Vagina (tissue), 2 donors: ENCODE data around the gene MED16. TPM values are rescaled to one million over a fixed set of nuclear protein-coding genes. Genes with fewer than 3 reads are reported as not detected.

Source experiments
- DNase-seq, 2 donors: peaks; one replicate each; pipeline ENCODE4 v3.0.0-alpha.2; 2017; ENCODE audit errors: extremely low spot score in 2 of 2
- H3K27ac ChIP-seq: fragments of 200-600 bp; sonication (generic); one replicate; pipeline ENCODE4 v1.5.1; 2019
- H3K27me3 ChIP-seq: fragments of 200-600 bp; sonication (generic); one replicate; pipeline ENCODE4 v1.5.1; 2019
- H3K36me3 ChIP-seq, 2 donors: fragments of 200-600 bp; sonication (generic); one replicate each; pipeline ENCODE4 v1.5.1; 2017 to 2019
- H3K4me1 ChIP-seq: fragments of 200-600 bp; sonication (generic); one replicate; pipeline ENCODE4 v1.5.1; 2019
- H3K4me3 ChIP-seq, 2 donors: fragments of 200-600 bp; sonication (generic); 1 replicate in 1 of 2; 2 replicates in 1 of 2; pipeline ENCODE4 v1.5.1; 2016 to 2019
- H3K9me3 ChIP-seq: fragments of 200-600 bp; sonication (generic); one replicate; pipeline ENCODE4 v1.5.1; 2019
- CTCF ChIP-seq, 3 experiments: fragments of 450-650 bp in 2 of 3; fragments of 200-600 bp in 1 of 3; sonication (generic) in 1 of 3; IDR thresholded peaks; one replicate each; pipeline ENCODE4 v1.5.1; 2017 to 2019; ENCODE audit warnings: antibody characterized with exemption in 3 of 3, mild to moderate bottlenecking in 2 of 3, moderate library complexity in 2 of 3
- POLR2A ChIP-seq, 2 donors: fragments of 450-650 bp; IDR thresholded peaks; one replicate each; pipeline ENCODE4 v1.6.1; 2017; ENCODE audit warnings: antibody characterized with exemption in 2 of 2, mild to moderate bottlenecking in 2 of 2, moderate library complexity in 2 of 2
- POLR2AphosphoS5 ChIP-seq, 2 donors: sonication (generic); formaldehyde crosslinking; IDR thresholded peaks; one replicate each; pipeline ENCODE4 v1.9.0; 2017; ENCODE audit warnings: antibody characterized with exemption in 2 of 2, mild to moderate bottlenecking in 2 of 2, low read depth in 1 of 2; ENCODE audit not compliant: insufficient read depth in 1 of 2
- intact Hi-C: fragments of 100-400 bp; cut with DNase I; formaldehyde crosslinking; loops from one replicate; pipeline ENCODE4 v1.15.1; 2023
- total RNA-seq: library from RNA; depleted of rRNA; stranded (reverse); fragments of >200 nt; gene quantifications from one replicate; pipeline ENCODE4 v1.2.3, GENCODE V29; 2016

The MED16 gene
- total RNA-seq, 1 donor from 2014 or later, result 46.9 TPM

- Histone ChIP-seq H3K4me3 (no peak overlapping the region), H3K4me1 (peaks cover 50% of the 10 kb centered on the region), H3K27ac (peak overlapping the region; percentile 79), H3K27me3 (no peaks in the 10 kb centered on the region), H3K9me3 (no peaks in the 10 kb centered on the region), H3K36me3 (no peaks in the 10 kb centered on the region)
- TF ChIP-seq POLR2AphosphoS5 (IDR thresholded peaks at IDR 0.05; ENCODE audit: insufficient read depth in 1 of 2, low read depth in 1 of 2) (no peak), CTCF (IDR thresholded peaks at IDR 0.05) (no peak), POLR2A (IDR thresholded peaks at IDR 0.05) (no peak)
- DNase-seq, result no peak
- intact Hi-C loops, result no loop called here
These were observed 46.9 kb upstream of the MED16 start for GRCh38 chr19:939922-940321.

- intact Hi-C loops, result no loop called here
- H3K4me1 ChIP-seq, result peaks cover 50% of the 10 kb centered on the region
- DNase-seq, result no peak
- TF ChIP-seq POLR2A (IDR thresholded peaks at IDR 0.05) (no peak), CTCF (IDR thresholded peaks at IDR 0.05) (no peak), POLR2AphosphoS5 (IDR thresholded peaks at IDR 0.05; ENCODE audit: insufficient read depth in 1 of 2, low read depth in 1 of 2) (no peak)
- H3K9me3 ChIP-seq, result no peaks in the 10 kb centered on the region
- H3K27ac ChIP-seq, result no peak overlapping the region
- H3K27me3 ChIP-seq, result no peaks in the 10 kb centered on the region
- H3K4me3 ChIP-seq, result no peak overlapping the region
- no peaks in the 10 kb centered on the region for H3K36me3 ChIP-seq
These were observed 46.5 kb upstream of the MED16 start for GRCh38 chr19:939439-939838.

GRCh38 chr19:938233-938923 lies 45.4 kb upstream of the MED16 start:
- H3K4me1 ChIP-seq, result peaks cover 54% of the 10 kb centered on the region

GRCh38 chr19:937259-937694 lies 44.3 kb upstream of the MED16 start:
- H3K4me3 ChIP-seq, result no peak overlapping the region
- no peak for TF ChIP-seq POLR2AphosphoS5 (IDR thresholded peaks at IDR 0.05; ENCODE audit: insufficient read depth in 1 of 2, low read depth in 1 of 2)
- TF ChIP-seq POLR2A (IDR thresholded peaks at IDR 0.05), result no peak
- TF ChIP-seq CTCF (IDR thresholded peaks at IDR 0.05), result no peak
- H3K4me1 ChIP-seq, result peaks cover 59% of the 10 kb centered on the region
- no peaks in the 10 kb centered on the region for H3K27me3 ChIP-seq
- H3K9me3 ChIP-seq, result no peaks in the 10 kb centered on the region
- H3K36me3 ChIP-seq, result no peaks in the 10 kb centered on the region
- intact Hi-C loops, result no loop called here
- no peak for DNase-seq
- no peak overlapping the region for H3K27ac ChIP-seq

More at GRCh38 chr19:938233-938923, 45.4 kb upstream of the MED16 start:
- no peak for DNase-seq
- Histone ChIP-seq H3K27me3 (no peaks in the 10 kb centered on the region), H3K27ac (no peak overlapping the region), H3K9me3 (no peaks in the 10 kb centered on the region), H3K36me3 (no peaks in the 10 kb centered on the region), H3K4me3 (no peak overlapping the region)
- intact Hi-C loops, result no loop called here
- TF ChIP-seq POLR2AphosphoS5 (IDR thresholded peaks at IDR 0.05; ENCODE audit: insufficient read depth in 1 of 2, low read depth in 1 of 2), result no peak
- no peak for TF ChIP-seq POLR2A (IDR thresholded peaks at IDR 0.05)
- no peak for TF ChIP-seq CTCF (IDR thresholded peaks at IDR 0.05)

GRCh38 chr19:936175-936546 lies 43.2 kb upstream of the MED16 start:
- TF ChIP-seq POLR2AphosphoS5 (IDR thresholded peaks at IDR 0.05; ENCODE audit: insufficient read depth in 1 of 2, low read depth in 1 of 2) (no peak), POLR2A (IDR thresholded peaks at IDR 0.05) (no peak), CTCF (IDR thresholded peaks at IDR 0.05) (no peak)
- intact Hi-C loops, result no loop called here
- Histone ChIP-seq H3K4me1 (peaks cover 55% of the 10 kb centered on the region), H3K27ac (no peak overlapping the region), H3K4me3 (no peak overlapping the region), H3K36me3 (no peaks in the 10 kb centered on the region), H3K27me3 (no peaks in the 10 kb centered on the region), H3K9me3 (no peaks in the 10 kb centered on the region)
- DNase-seq, result no peak
